GM12892 (cell line): ENCODE results near the gene PHC2.

ENCODE experiments used
- DNase-seq: peaks from one replicate; pipeline ENCODE4 v3.0.0; 2011; ENCODE audit not compliant: insufficient read length
- FAIRE-seq: peaks from 2 replicates; lab custom pipeline; 2011; peaks lifted over from hg19 to GRCh38; lab: Jason Lieb, UNC
- POLR2A ChIP-seq: IDR thresholded peaks from 2 replicates; pipeline ENCODE4 v1.6.1; 2011; ENCODE audit warnings: low read depth, low read length, control low read depth
- POLR2AphosphoS5 ChIP-seq: IDR thresholded peaks from 2 replicates; pipeline ENCODE4 v1.6.1; 2011; ENCODE audit warnings: low read depth, low read length, control low read depth
- TAF1 ChIP-seq: IDR thresholded peaks from 2 replicates; pipeline ENCODE4 v1.6.1; 2011; ENCODE audit warnings: low read depth, mild to moderate bottlenecking, control low read depth, low read length, borderline replicate concordance

PHC2 gene

GRCh38 chr1:33443705-33444180 is 12.8 kb upstream of the PHC2 start:
- TF ChIP-seq POLR2A (no peak), TAF1 (no peak), POLR2AphosphoS5 (no peak)
- DNase-seq = no peak
- no peak for FAIRE-seq

GRCh38 chr1:33443080-33443704 is 12.3 kb upstream of the PHC2 start:
- FAIRE-seq = no peak
- TF ChIP-seq TAF1 (no peak), POLR2AphosphoS5 (no peak), POLR2A (no peak)
- no peak for DNase-seq

DNA sequence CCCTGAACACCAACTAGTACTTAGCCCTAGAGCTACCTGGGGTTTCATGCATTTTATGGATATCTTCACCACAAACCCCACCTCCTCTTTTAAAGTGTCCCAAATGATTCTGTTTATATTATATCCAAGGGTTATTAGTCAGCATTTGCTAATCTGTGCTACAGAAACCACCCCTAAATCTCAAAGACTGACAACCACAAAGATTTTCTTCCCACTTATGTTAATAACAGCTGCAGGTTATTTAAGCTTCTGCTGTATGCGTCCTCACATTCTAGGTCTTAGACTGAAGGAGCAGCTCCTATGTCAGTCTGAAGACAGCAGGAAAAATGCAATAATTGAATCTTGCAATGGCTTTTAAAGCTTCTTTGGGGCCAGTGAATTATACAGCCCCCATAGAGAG is 11.2 kb upstream of the PHC2 start:
- TF ChIP-seq POLR2AphosphoS5 (no peak), TAF1 (no peak), POLR2A (no peak)
- DNase-seq = no peak
- FAIRE-seq = no peak

- no peak for FAIRE-seq
- DNase-seq = no peak
- TF ChIP-seq POLR2AphosphoS5 (no peak), TAF1 (no peak), POLR2A (no peak)
These were observed 10.3 kb upstream of the PHC2 start for GRCh38 chr1:33441088-33441745.

DNA sequence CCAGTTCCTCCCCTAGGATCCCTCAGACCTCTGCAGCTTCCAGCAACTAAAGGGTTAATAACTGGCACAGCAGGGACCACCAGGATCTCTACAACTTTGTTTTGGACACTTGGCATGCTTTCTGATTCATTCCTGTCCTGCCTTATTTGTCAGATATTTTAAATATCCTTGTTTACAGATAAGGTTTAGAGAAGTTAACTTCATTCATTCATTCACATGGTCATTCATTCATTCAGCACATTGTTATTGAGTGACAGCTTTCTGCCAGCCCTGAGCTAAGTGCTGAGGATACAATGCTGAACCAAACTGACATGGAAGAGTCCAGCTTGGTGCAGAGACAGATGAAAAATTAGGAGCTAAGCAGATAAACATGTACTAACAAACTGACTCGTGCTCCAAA is 8.8 kb upstream of the PHC2 start:
- FAIRE-seq (no peak), DNase-seq (no peak)
- TF ChIP-seq POLR2A (no peak), TAF1 (no peak), POLR2AphosphoS5 (no peak)

DNA sequence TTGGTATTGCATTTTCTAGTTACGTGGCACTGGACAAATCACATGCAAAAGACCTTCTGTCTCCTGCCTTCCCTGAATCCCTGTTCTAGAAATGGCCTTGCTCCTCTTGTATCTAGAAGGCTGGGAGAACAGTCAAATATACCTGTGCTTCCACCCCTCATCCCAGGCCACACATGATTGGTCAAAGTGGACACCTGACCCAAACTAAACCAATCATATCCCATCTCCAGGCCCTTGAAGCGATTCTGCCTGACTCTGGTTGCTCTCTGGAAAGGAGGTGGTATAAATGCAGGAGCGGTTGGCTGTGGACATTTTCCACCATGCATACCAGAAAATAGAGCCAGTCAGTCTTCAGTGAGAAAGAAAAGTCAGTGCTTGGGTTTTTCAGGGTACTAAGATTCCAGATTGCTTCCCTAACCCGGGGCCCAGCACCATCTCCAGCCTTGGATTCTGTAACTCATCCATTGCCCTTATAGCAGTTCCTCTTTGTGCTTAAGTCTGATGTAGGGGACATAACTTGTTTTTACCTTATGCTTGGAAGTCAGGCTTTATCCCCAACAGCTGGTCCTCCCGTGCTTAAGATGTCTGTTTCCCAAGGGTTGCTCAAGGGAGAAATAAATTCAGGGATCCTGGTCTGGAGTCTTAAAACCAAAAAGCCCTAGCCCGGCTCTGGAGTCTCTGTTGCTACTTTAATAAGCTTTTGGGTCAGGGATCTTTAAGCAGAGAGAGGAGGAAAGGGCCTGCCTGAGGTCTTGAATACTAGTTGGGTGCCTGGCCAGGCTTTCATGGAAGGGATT is 7.7 kb upstream of the PHC2 start:
- DNase-seq (no peak), FAIRE-seq (no peak)
- no peak for TF ChIP-seq TAF1
- TF ChIP-seq POLR2A = no peak
- no peak for TF ChIP-seq POLR2AphosphoS5

- TF ChIP-seq TAF1 = no peak
- no peak for TF ChIP-seq POLR2AphosphoS5
- TF ChIP-seq POLR2A = no peak
- no peak for FAIRE-seq
- DNase-seq = no peak
These were observed 5.8 kb upstream of the PHC2 start for GRCh38 chr1:33436557-33437285.

DNA sequence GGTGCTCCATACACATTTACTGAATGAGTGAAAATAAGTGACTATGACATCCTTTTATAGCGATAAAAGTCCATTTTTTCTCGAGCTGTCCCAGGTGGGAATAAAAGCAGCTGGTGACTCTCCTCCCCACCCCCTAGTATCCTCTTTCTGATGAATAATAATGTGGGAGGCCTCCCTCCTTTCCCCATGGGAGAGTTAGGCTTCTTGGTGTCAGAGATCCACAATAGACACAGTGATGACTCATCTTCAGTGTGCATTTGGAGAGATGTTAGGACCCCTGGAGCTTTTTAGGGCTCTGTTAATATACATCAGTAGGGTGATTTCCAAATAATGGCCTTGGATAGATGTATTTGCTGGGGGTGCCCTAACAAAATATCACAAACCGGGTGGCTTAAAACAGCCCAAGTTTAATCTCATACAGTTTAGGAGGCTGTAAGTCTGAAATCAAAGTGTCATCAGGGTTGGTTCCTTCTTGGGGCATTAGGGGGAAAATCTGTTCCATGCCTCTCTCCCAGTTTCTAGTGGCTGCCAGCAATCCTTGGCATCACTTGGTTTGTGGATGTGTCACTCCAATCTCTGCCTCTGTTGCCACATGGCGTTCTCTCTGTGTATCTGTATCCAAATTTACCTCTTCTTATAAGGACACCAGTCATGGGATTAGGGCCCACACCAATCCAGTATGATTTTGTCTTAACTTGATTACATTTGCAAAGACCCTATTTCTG is 4.4 kb upstream of the PHC2 start:
- FAIRE-seq (no peak), DNase-seq (no peak)
- TF ChIP-seq POLR2A (no peak), POLR2AphosphoS5 (no peak), TAF1 (no peak)

GRCh38 chr1:33434363-33434750 is 3.5 kb upstream of the PHC2 start:
- no peak for DNase-seq

GRCh38 chr1:33433509-33434362 is 2.8 kb upstream of the PHC2 start:
- TF ChIP-seq POLR2AphosphoS5 = no peak
- no peak for TF ChIP-seq POLR2A
- TF ChIP-seq TAF1 = no peak
- DNase-seq = no peak
- FAIRE-seq = no peak

More at GRCh38 chr1:33434363-33434750, 3.5 kb upstream of the PHC2 start:
- TF ChIP-seq POLR2AphosphoS5 (no peak), TAF1 (no peak), POLR2A (no peak)
- no peak for FAIRE-seq
